ENCODE measurements around the gene SYNCRIP. TPM values are rescaled to one million over a fixed set of nuclear protein-coding genes. Genes with fewer than 3 reads are reported as not detected.

The SYNCRIP gene
- total RNA-seq, 1 donor from 2014 or later, result 197 TPM

DNA sequence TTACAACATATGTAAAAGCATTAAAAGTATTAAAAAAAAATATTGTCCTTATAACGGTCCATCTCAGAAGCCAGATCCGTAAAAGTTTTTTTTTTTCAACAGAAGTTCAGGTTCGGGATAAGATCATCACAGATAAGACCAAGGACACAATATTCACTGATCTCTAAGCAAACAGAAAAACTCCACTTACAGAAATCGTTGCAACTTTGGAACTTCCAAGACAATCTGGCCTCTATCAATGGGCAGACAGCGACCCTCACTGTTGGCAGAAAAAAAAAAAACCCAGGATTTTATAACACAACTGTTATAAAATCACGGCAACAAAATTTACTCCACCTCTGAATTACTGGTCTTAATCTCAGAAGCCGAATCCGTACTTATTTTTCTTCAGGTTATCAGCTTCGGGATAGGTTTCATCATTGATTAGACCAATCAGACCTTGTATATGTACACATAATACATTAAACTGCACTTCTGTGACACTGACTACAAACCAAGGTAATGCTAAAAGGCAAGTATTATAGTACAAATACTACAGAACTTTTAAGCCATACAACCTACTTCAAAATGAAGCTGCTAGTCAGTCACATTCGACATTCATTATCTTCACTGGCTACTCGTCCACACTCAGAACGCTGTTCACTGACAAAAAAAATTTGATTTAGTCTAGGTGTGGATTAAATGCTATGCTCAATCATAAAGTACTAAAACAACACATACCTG is 34.7 kb upstream of the SYNCRIP start:
- H3K9me3 Mint-ChIP-seq, result peaks cover 7% of the 10 kb centered on the region
- DNase-seq (ENCODE audit: low spot score), result no peak
- peaks cover 71% of the 10 kb centered on the region for H3K36me3 Mint-ChIP-seq (ENCODE audit: low read depth)
- H3K4me1 Mint-ChIP-seq (ENCODE audit: low read depth), result peaks cover 54% of the 10 kb centered on the region
- peak overlapping the region; percentile 84 for H3K27ac Mint-ChIP-seq
- no peaks in the 10 kb centered on the region for H3K27me3 Mint-ChIP-seq (ENCODE audit: low read depth)
- H3K4me3 Mint-ChIP-seq (ENCODE audit: low read depth), result peak overlapping the region; percentile 99
- intact Hi-C loops (cut with micrococcal nuclease), result loop anchor here (5.0 to 10.0 kb wide), 3 partner anchors 53 to 1480 kb away; partner anchors contain the start of gene ZNF292

GRCh38 chr6:85676086-85676729 is 33.5 kb upstream of the SYNCRIP start:
- peak overlapping the region; percentile 46 for H3K27ac Mint-ChIP-seq
- peaks cover 51% of the 10 kb centered on the region for H3K4me1 Mint-ChIP-seq (ENCODE audit: low read depth)
- DNase-seq (ENCODE audit: low spot score), result no peak
- peaks cover 68% of the 10 kb centered on the region for H3K36me3 Mint-ChIP-seq (ENCODE audit: low read depth)
- no peaks in the 10 kb centered on the region for H3K9me3 Mint-ChIP-seq
- peak overlapping the region; percentile 99 for H3K4me3 Mint-ChIP-seq (ENCODE audit: low read depth)
- no peaks in the 10 kb centered on the region for H3K27me3 Mint-ChIP-seq (ENCODE audit: low read depth)
- intact Hi-C loops (cut with micrococcal nuclease), result loop anchor here (5.0 to 10.0 kb wide), 3 partner anchors 51 to 1481 kb away; partner anchors contain the start of gene ZNF292

DNA sequence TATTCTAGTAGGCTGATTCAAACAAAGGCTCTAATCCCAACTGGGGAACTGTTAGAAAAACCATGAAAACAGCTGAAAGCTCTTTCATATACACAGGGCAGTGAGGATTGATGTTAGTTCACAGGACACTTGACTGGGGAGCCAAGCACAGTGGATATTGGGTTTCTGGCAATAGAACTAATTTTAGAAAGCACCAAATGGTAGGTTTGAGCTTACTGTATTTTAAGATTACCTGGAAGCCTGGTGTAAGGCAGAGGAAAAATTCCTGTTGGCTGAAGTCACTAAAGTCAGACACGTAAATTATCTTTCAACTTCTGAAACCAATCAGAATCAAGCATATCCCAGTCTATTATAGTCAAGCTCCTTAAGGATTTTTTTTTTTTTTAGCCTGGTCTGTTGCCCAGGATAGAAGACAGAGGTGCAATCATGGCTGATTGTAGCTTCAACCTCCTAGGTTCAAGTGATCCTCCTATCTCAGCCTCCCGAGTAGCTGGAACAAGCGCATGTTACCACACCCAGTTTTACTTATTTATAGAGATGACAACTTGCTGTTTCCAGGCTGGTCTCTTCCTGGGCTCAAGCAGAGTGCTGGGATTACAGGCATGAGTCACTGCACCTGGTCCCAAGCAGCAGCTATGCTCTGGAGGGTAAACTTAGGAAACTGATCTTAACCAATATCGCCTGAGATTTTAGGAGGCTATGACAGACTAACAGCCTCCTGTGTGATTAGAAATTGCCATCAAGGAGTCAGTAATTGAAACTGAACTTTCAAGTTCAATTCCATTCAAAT is 32.5 kb upstream of the SYNCRIP start:
- DNase-seq (ENCODE audit: low spot score), result no peak
- Mint-ChIP-seq H3K4me3 (ENCODE audit: low read depth) (peak overlapping the region; percentile 99), H3K9me3 (no peaks in the 10 kb centered on the region), H3K27me3 (ENCODE audit: low read depth) (no peaks in the 10 kb centered on the region), H3K27ac (peak overlapping the region; percentile 46), H3K4me1 (ENCODE audit: low read depth) (peaks cover 55% of the 10 kb centered on the region), H3K36me3 (ENCODE audit: low read depth) (peaks cover 68% of the 10 kb centered on the region)
- intact Hi-C loops (cut with micrococcal nuclease), result loop anchor here (5.0 to 10.0 kb wide), 3 partner anchors 50 to 1482 kb away; partner anchors contain the start of gene ZNF292

- Mint-ChIP-seq H3K4me3 (ENCODE audit: low read depth) (peak overlapping the region; percentile 61), H3K4me1 (ENCODE audit: low read depth) (peaks cover 56% of the 10 kb centered on the region), H3K9me3 (no peaks in the 10 kb centered on the region), H3K36me3 (ENCODE audit: low read depth) (peaks cover 72% of the 10 kb centered on the region), H3K27me3 (ENCODE audit: low read depth) (no peaks in the 10 kb centered on the region), H3K27ac (peak overlapping the region; percentile 44)
- intact Hi-C loops (cut with micrococcal nuclease), result loop anchor here (5.0 to 10.0 kb wide), 3 partner anchors 50 to 1483 kb away; partner anchors contain the start of gene ZNF292
- no peak for DNase-seq (ENCODE audit: low spot score)
Measured at GRCh38 chr6:85674604-85675003, 31.9 kb upstream of the SYNCRIP start.

DNA sequence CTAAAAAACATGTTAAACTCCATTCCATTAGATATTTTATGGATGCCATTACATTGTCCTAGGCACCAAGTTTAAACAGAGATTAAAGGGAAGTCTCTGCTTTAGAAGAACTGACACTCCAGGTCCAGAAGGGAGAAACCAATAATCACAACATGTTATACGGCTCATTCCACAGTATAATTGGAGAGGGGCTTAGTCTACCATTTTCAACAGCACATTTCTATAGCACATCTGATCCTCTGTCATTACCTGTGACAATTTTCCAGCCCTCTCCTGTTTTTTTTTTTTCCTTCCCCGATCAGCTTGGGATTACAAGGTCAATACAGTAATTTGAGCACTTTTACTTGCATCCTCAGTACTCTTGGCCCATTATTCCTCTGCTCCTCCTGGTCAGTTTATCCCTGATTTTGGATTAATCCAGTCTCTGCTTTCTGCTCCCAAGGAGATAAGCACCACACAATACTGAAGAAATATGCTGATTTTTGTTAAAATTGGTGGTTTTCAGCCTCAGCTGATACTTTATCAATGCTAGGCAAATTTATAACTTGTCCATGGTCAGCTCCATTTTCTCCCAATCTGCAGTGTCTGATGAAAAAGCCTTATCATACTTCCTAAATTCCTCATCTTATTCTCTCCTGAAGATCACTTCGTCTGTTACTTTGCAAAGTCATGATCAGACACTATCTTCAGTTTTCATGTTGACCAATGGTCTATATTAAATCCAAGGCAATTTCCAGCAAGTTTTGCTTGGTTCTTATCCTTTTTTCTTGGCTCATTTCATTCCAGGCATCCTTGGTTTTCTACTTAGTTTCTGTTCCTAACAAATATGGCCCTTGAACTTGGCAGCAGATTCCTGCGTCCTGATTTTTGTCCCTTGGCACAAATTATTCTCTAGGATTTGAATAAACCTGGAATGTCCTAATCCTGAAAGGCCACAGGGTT is 30.8 kb upstream of the SYNCRIP start:
- no peaks in the 10 kb centered on the region for H3K9me3 Mint-ChIP-seq
- H3K4me1 Mint-ChIP-seq (ENCODE audit: low read depth), result peaks cover 67% of the 10 kb centered on the region
- no peaks in the 10 kb centered on the region for H3K27me3 Mint-ChIP-seq (ENCODE audit: low read depth)
- peaks cover 73% of the 10 kb centered on the region for H3K36me3 Mint-ChIP-seq (ENCODE audit: low read depth)
- DNase-seq (ENCODE audit: low spot score), result no peak
- H3K27ac Mint-ChIP-seq, result peak overlapping the region; percentile 9
- no peak overlapping the region for H3K4me3 Mint-ChIP-seq (ENCODE audit: low read depth)
- intact Hi-C loops (cut with micrococcal nuclease), result loop anchor here (10.0 kb wide), 2 partner anchors 49 to 309 kb away; no protein-coding TSS in a partner anchor

GRCh38 chr6:85672623-85673022 is 29.9 kb upstream of the SYNCRIP start:
- Mint-ChIP-seq H3K4me1 (ENCODE audit: low read depth) (peaks cover 71% of the 10 kb centered on the region), H3K4me3 (ENCODE audit: low read depth) (no peak overlapping the region), H3K27ac (no peak overlapping the region), H3K36me3 (ENCODE audit: low read depth) (peaks cover 69% of the 10 kb centered on the region), H3K27me3 (ENCODE audit: low read depth) (no peaks in the 10 kb centered on the region), H3K9me3 (no peaks in the 10 kb centered on the region)
- DNase-seq (ENCODE audit: low spot score), result no peak
- intact Hi-C loops (cut with micrococcal nuclease), result loop anchor here (10.0 kb wide), 2 partner anchors 48 to 308 kb away; no protein-coding TSS in a partner anchor

- intact Hi-C loops (cut with micrococcal nuclease), result loop anchor here (10.0 kb wide), 2 partner anchors 47 to 307 kb away; no protein-coding TSS in a partner anchor
- Mint-ChIP-seq H3K4me1 (ENCODE audit: low read depth) (peaks cover 71% of the 10 kb centered on the region), H3K36me3 (ENCODE audit: low read depth) (peaks cover 63% of the 10 kb centered on the region), H3K9me3 (no peaks in the 10 kb centered on the region), H3K4me3 (ENCODE audit: low read depth) (no peak overlapping the region), H3K27ac (peak overlapping the region; percentile 28), H3K27me3 (ENCODE audit: low read depth) (no peaks in the 10 kb centered on the region)
- DNase-seq (ENCODE audit: low spot score), result no peak
Measured at GRCh38 chr6:85672050-85672449, 29.4 kb upstream of the SYNCRIP start.

DNA sequence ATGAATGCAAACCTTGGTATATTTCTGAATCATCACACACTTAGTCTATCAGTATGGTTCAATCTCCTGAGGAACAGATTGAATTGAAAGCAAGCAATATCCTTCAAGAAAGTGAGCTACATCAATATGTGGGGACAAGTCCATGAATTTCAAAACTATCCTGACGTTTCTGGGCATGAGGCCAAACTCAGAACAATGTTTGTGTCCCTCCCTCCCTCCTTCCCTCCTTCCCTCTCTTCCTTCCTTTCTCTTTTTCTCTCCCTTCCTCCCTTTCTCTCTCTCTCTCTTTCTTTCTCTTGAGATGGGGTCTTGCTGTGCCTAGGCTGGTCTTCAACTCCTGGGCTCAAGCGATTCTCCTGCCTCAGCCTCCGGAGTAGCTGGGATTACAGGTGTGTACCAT is 27.9 kb upstream of the SYNCRIP start:
- DNase-seq (ENCODE audit: low spot score), result no peak
- Mint-ChIP-seq H3K27me3 (ENCODE audit: low read depth) (no peaks in the 10 kb centered on the region), H3K4me3 (ENCODE audit: low read depth) (peak overlapping the region; percentile 15), H3K9me3 (no peaks in the 10 kb centered on the region), H3K27ac (peak overlapping the region; percentile 64), H3K36me3 (ENCODE audit: low read depth) (peaks cover 52% of the 10 kb centered on the region), H3K4me1 (ENCODE audit: low read depth) (peaks cover 60% of the 10 kb centered on the region)
- intact Hi-C loops (cut with micrococcal nuclease), result loop anchor here (1.0 to 10.0 kb wide), 5 partner anchors 8 to 306 kb away; no protein-coding TSS in a partner anchor

DNA sequence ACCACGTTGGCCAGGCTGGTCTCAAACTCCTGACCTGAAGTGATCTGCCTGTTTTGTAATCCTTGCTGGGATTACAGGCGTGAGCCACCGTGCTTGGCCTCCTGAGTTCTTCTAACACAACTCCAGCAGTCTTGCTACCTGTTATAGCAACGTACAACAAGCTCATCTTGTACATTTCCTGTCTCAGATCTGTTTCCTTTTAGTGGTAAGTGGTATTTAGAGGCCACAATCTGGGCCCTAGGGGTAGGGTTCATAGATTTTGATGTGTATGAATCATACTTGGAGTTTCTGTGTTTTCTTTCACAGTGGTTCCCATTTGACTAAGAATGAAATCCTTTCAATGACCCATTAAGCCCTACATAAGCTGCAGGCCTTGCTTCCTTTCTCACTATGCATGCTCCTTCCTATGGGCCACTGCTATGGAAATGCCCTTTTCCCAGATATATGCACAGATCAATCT is 27.1 kb upstream of the SYNCRIP start:
- intact Hi-C loops (cut with micrococcal nuclease), result loop anchor here (1.0 to 10.0 kb wide), 6 partner anchors 9 to 305 kb away; no protein-coding TSS in a partner anchor
- peak; percentile 52 for DNase-seq (ENCODE audit: low spot score)

DNA sequence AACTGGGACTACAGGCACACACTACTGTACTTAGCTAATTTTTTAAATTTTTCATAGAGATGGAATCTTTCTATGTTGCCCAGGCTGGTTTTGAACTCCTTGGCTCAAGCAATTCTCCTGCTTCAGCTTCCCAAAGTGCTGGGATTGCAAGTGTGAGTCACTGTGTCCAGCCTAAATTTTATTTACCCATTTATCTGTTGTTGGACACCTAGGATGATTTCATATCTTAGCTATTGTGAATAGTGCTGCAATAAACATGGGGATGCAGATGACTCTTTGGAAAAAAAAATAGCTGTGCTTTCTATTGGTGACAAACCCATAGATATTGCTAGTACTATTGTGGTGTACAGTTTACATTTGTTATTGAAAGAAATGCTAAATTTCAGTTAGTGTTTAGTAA is 19.6 kb upstream of the SYNCRIP start:
- peaks cover 12% of the 10 kb centered on the region for H3K9me3 Mint-ChIP-seq
- peaks cover 7% of the 10 kb centered on the region for H3K27me3 Mint-ChIP-seq (ENCODE audit: low read depth)
- intact Hi-C loops (cut with micrococcal nuclease), result no loop called here
- H3K36me3 Mint-ChIP-seq (ENCODE audit: low read depth), result peaks cover 13% of the 10 kb centered on the region
- DNase-seq (ENCODE audit: low spot score), result no peak
- peaks cover 2% of the 10 kb centered on the region for H3K4me1 Mint-ChIP-seq (ENCODE audit: low read depth)
- H3K27ac Mint-ChIP-seq, result no peak overlapping the region
- H3K4me3 Mint-ChIP-seq (ENCODE audit: low read depth), result no peak overlapping the region

More for the DNA sequence above, 27.1 kb upstream of the SYNCRIP start:
- Mint-ChIP-seq H3K27ac (peak overlapping the region; percentile 78), H3K4me3 (ENCODE audit: low read depth) (peak overlapping the region; percentile 61), H3K4me1 (ENCODE audit: low read depth) (peaks cover 55% of the 10 kb centered on the region), H3K9me3 (no peaks in the 10 kb centered on the region), H3K27me3 (ENCODE audit: low read depth) (no peaks in the 10 kb centered on the region), H3K36me3 (ENCODE audit: low read depth) (peaks cover 46% of the 10 kb centered on the region)

DNA sequence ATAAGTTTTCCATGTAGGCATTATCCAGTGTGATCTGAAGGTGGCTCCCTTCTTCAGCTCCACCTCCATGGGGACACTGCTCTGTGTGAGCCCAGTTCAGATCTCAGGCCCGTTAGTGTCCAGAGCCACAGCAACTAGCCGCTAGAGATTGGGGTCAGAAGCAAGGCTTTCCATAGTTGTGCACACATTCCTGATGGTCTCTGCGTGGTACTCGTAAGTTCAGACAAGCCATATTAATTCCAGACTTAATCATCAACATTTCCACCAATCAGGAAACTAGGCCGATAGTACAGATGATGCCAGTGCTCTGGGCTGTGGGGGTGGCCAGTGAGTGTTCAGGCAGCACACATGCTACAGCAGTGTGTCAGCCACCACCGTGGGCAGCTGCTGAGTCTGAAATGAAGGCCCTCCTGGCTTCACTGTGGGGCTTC is 17.5 kb upstream of the SYNCRIP start:
- intact Hi-C loops (cut with micrococcal nuclease), result no loop called here
- peaks cover 18% of the 10 kb centered on the region for H3K9me3 Mint-ChIP-seq
- no peak overlapping the region for H3K4me3 Mint-ChIP-seq (ENCODE audit: low read depth)
- H3K27ac Mint-ChIP-seq, result no peak overlapping the region
- no peak for DNase-seq (ENCODE audit: low spot score)
- peaks cover 12% of the 10 kb centered on the region for H3K27me3 Mint-ChIP-seq (ENCODE audit: low read depth)
- peaks cover 2% of the 10 kb centered on the region for H3K4me1 Mint-ChIP-seq (ENCODE audit: low read depth)
- peaks cover 8% of the 10 kb centered on the region for H3K36me3 Mint-ChIP-seq (ENCODE audit: low read depth)
